CD4-positive, alpha-beta T cell treated with Interleukin-15 for 4 hours (primary cell): Measurements from ENCODE around the gene LATS1.

Experiments used
- DNase-seq: peaks from one replicate; pipeline ENCODE4 v3.0.0-alpha.2; 2020; ENCODE audit warnings: low spot score

The LATS1 gene

GRCh38 chr6:149660028-149660427 lies 57.9 kb downstream of the LATS1 start:
- no peak for DNase-seq

GRCh38 chr6:149657441-149657840 lies 60.5 kb downstream of the LATS1 start:
- DNase-seq, result no peak

GRCh38 chr6:149651056-149651455 lies 66.8 kb downstream of the LATS1 start:
- no peak for DNase-seq

GRCh38 chr6:149648148-149649145 lies 69.5 kb downstream of the LATS1 start, which contains the start of gene KATNA1:
KATNA1 (minus strand) TSS chr6:149648714; CDS start chr6:149638547, 10,167 bp downstream.
- DNase-seq, result peak; percentile 86

GRCh38 chr6:149646599-149646998 lies 71.3 kb downstream of the LATS1 start:
- no peak for DNase-seq

- DNase-seq, result no peak
These were observed 74.9 kb downstream of the LATS1 start for GRCh38 chr6:149642829-149643580.

GRCh38 chr6:149636124-149636523 lies 81.8 kb downstream of the LATS1 start:
- DNase-seq, result no peak

- DNase-seq, result no peak
These were observed 83.6 kb downstream of the LATS1 start for GRCh38 chr6:149634315-149634714.

- DNase-seq, result no peak
These were observed 88.9 kb downstream of the LATS1 start for GRCh38 chr6:149628875-149629510.

- no peak for DNase-seq
These were observed 90.2 kb downstream of the LATS1 start for GRCh38 chr6:149627672-149628071.

GRCh38 chr6:149615805-149616204 lies 102.1 kb downstream of the LATS1 start:
- no peak for DNase-seq

- DNase-seq, result no peak
These were observed 103.6 kb downstream of the LATS1 start for GRCh38 chr6:149614337-149614736.

- DNase-seq, result no peak
These were observed 109.4 kb downstream of the LATS1 start for GRCh38 chr6:149608381-149608982.
